GM21447 (cell line): ENCODE measurements around the gene GRIP2.

Experiments used
- ATAC-seq: cut with Tn5 transposase; IDR thresholded peaks from one replicate; pipeline ENCODE4 v1.9.1; 2021; ENCODE audit not compliant: unreplicated experiment

GRIP2 gene

GRCh38 chr3:14541646-14542045 lies 1.5 kb upstream of the GRIP2 start:
- ATAC-seq, result no peak

- no peak for ATAC-seq
Observed at GRCh38 chr3:14540821-14541385, 761 bp upstream of the GRIP2 start.

- no peak for ATAC-seq
Observed at GRCh38 chr3:14539384-14539741, 779 bp downstream of the GRIP2 start.

GRCh38 chr3:14538451-14539088 lies 1.6 kb downstream of the GRIP2 start:
- no peak for ATAC-seq

- ATAC-seq, result no peak
Observed at GRCh38 chr3:14537590-14538450, 2.3 kb downstream of the GRIP2 start.

- no peak for ATAC-seq
Observed at GRCh38 chr3:14536837-14537589, 3.1 kb downstream of the GRIP2 start.

- ATAC-seq, result no peak
Observed at GRCh38 chr3:14536055-14536815, 3.9 kb downstream of the GRIP2 start.

GRCh38 chr3:14535616-14536015 lies 4.5 kb downstream of the GRIP2 start:
- ATAC-seq, result no peak

- ATAC-seq, result no peak
Observed at GRCh38 chr3:14534516-14535191, 5.5 kb downstream of the GRIP2 start.

- ATAC-seq, result no peak
Observed at GRCh38 chr3:14533457-14533958, 6.6 kb downstream of the GRIP2 start.

GRCh38 chr3:14532691-14533456 lies 7.3 kb downstream of the GRIP2 start:
- ATAC-seq, result no peak

- ATAC-seq, result no peak
Observed at GRCh38 chr3:14531856-14532395, 8.2 kb downstream of the GRIP2 start.

- no peak for ATAC-seq
Observed at GRCh38 chr3:14528081-14528480, 12.1 kb downstream of the GRIP2 start.

GRCh38 chr3:14525685-14526631 lies 14.2 kb downstream of the GRIP2 start:
- no peak for ATAC-seq

GRCh38 chr3:14524920-14525660 lies 15.1 kb downstream of the GRIP2 start:
- ATAC-seq, result no peak

- ATAC-seq, result no peak
Observed at GRCh38 chr3:14524311-14524711, 15.8 kb downstream of the GRIP2 start.

- no peak for ATAC-seq
Observed at GRCh38 chr3:14523792-14524191, 16.4 kb downstream of the GRIP2 start.
